Measurements from ENCODE around the gene BAG3. TPM values are rescaled to one million over a fixed set of nuclear protein-coding genes. Genes with fewer than 3 reads are reported as not detected.

Gene BAG3
- total and polyA plus RNA-seq, 9 of the 15 experiments (the other 6 are each of a cell fraction or from before 2014, with no cell fraction given) = 2.6 to 27.4 (median 7.2) TPM

- no peak for TF ChIP-seq ETS1 (conservative IDR thresholded peaks at IDR 0.05; ENCODE audit: control insufficient read depth, low read depth, low read length)
- TF ChIP-seq ZSCAN32 (CRISPR knock-in tag; IDR thresholded peaks at IDR 0.05) = no peak
- no peak for TF ChIP-seq ZNF740 (CRISPR knock-in tag; IDR thresholded peaks at IDR 0.05)
- TF ChIP-seq ZNF740 (tag; IDR thresholded peaks at IDR 0.05) = no peak
- TF ChIP-seq IRF1 (CRISPR knock-in tag; IDR thresholded peaks at IDR 0.05; ENCODE audit: borderline replicate concordance) = no peak
- no peak for TF ChIP-seq ZNF12 (CRISPR knock-in tag; IDR thresholded peaks at IDR 0.05)
Measured at GRCh38 chr10:119680050-119680449, 28.9 kb downstream of the BAG3 start (continued).

GRCh38 chr10:119680650-119681081 is 29.5 kb downstream of the BAG3 start:
- Histone ChIP-seq H4K20me1 (replicated peaks; ENCODE audit: control insufficient read depth, insufficient read depth, low read length) (no peaks in the 10 kb centered on the region), H3K36me3 (ENCODE audit: control insufficient read depth, insufficient read depth, low read length) (peaks cover 17% of the 10 kb centered on the region; the same call in 1 of the 3 replicates), H3K79me2 (ENCODE audit: control insufficient read depth, insufficient read depth, low read length) (no peaks in the 10 kb centered on the region), H3K4me1 (replicated peaks in 1 of 2; ENCODE audit: control insufficient read depth in 2 of 2, insufficient read depth in 2 of 2, low read length in 2 of 2) (no peaks in the 10 kb centered on the region; a peak in 2 of 5 replicates), H2AFZ (ENCODE audit: low read depth, low read length) (no peak overlapping the region), H3K27ac (ENCODE audit: extremely low read depth, low read depth, low read length) (no peak overlapping the region), H3K4me2 (ENCODE audit: insufficient read depth, low read length) (no peak overlapping the region), H3K9ac (ENCODE audit: insufficient read depth in 1 of 2, low read depth in 2 of 2, low read length in 2 of 2) (no peak overlapping the region), H3K27me3 (ENCODE audit: control insufficient read depth in 2 of 2, insufficient read depth in 2 of 2, low read length in 2 of 2) (no peaks in the 10 kb centered on the region), H3K9me1 (ENCODE audit: control insufficient read depth, insufficient read depth, low read length) (peaks cover 2% of the 10 kb centered on the region), H3K9me3 (replicated peaks; ENCODE audit: control insufficient read depth, insufficient read depth, low read depth, low read length) (no peaks in the 10 kb centered on the region), H3K4me3 (no peak overlapping the region)
- WGBS (ENCODE audit: insufficient coverage, low coverage, missing lambda C conversion rate) = 36% methylated on average over 9 of the region's 9 CpGs
- FAIRE-seq = no peak
- ATAC-seq = no peak
- no peak for DNase-seq (ENCODE audit: extremely low read depth in 1 of 4, low spot score in 3 of 4)
- in situ Hi-C loops (cut with MboI) (no loop called here), intact Hi-C loops (cut with micrococcal nuclease) (no loop called here)
- ChIA-PET POLR2A (no interaction called here), CTCF (ENCODE audit: low intra/inter-chr PET ratio) (no interaction called here)
- BruUV-seq (replicated peaks) = no TSS peak
- TF ChIP-seq KLF10 (CRISPR knock-in tag; IDR thresholded peaks at IDR 0.05) (no peak), ILF3 (IDR thresholded peaks at IDR 0.05; ENCODE audit: borderline replicate concordance) (no peak), FOXP4 (CRISPR knock-in tag; IDR thresholded peaks at IDR 0.05; ENCODE audit: borderline replicate concordance) (no peak), NFE2 (IDR thresholded peaks at IDR 0.05; ENCODE audit: low read depth) (no peak), ZNF232 (CRISPR knock-in tag; IDR thresholded peaks at IDR 0.05) (no peak), MAFK (IDR thresholded peaks at IDR 0.05; ENCODE audit: low read length) (no peak), SMARCA4 (IDR thresholded peaks at IDR 0.05) (no peak), ZNF444 (CRISPR knock-in tag; IDR thresholded peaks at IDR 0.05) (no peak), ZFP91 (CRISPR knock-in tag; IDR thresholded peaks at IDR 0.05) (no peak)
